GM06990 (cell line): ENCODE data around the gene ART3.

Experiments used
- DNase-seq: peaks from one replicate; pipeline ENCODE4 v3.0.0-alpha.2; 2011; ENCODE audit not compliant: insufficient read length; ENCODE audit errors: extremely low read depth
- H3K27me3 ChIP-seq: replicated peaks from 2 replicates; pipeline ENCODE4 v1.6.0; 2011; ENCODE audit warnings: low read length; ENCODE audit not compliant: control insufficient read depth, insufficient read depth
- H3K36me3 ChIP-seq: 2 replicates; pipeline ENCODE4 v1.5.1; 2011; ENCODE audit warnings: low read length; ENCODE audit not compliant: control insufficient read depth, insufficient read depth
- H3K4me3 ChIP-seq: replicated peaks from 2 replicates; pipeline ENCODE4 v1.5.1; 2011; ENCODE audit warnings: low read depth, mild to moderate bottlenecking, control low read depth, low read length
- TF ChIP-seq, protein P1 (sequence below): IDR thresholded peaks from 2 replicates; pipeline ENCODE4 v1.5.1; 2011; ENCODE audit warnings: low read length, control low read depth, mild to moderate bottlenecking, inconsistent platforms; ENCODE audit not compliant: insufficient read depth, poor library complexity, severe bottlenecking

The ART3 gene

DNA sequence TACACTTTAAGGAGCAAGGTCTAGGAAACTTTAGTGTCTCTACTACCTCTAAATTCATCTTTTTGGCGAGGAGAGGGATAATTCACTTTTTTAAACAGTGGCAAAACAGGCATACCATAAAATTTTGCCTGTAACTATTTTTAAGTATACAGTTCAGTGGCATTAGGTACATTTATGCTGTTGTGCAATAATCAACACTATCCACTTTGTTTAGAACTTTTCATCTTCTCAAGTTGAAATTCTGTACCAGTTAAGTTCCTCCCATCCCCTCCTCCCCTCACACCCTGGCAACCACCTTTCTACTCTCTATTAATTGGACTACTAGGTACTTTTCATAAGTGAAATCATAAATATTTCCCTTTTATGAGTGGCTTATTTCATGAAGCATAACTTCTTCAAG, 42.3 kb downstream of the ART3 start:
- peaks cover 3% of the 10 kb centered on the region; the same call in 1 of the 2 replicates for H3K36me3 ChIP-seq
- DNase-seq, result no peak
- TF ChIP-seq, protein P1, sequence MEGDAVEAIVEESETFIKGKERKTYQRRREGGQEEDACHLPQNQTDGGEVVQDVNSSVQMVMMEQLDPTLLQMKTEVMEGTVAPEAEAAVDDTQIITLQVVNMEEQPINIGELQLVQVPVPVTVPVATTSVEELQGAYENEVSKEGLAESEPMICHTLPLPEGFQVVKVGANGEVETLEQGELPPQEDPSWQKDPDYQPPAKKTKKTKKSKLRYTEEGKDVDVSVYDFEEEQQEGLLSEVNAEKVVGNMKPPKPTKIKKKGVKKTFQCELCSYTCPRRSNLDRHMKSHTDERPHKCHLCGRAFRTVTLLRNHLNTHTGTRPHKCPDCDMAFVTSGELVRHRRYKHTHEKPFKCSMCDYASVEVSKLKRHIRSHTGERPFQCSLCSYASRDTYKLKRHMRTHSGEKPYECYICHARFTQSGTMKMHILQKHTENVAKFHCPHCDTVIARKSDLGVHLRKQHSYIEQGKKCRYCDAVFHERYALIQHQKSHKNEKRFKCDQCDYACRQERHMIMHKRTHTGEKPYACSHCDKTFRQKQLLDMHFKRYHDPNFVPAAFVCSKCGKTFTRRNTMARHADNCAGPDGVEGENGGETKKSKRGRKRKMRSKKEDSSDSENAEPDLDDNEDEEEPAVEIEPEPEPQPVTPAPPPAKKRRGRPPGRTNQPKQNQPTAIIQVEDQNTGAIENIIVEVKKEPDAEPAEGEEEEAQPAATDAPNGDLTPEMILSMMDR, result no peak
- H3K4me3 ChIP-seq, result no peak overlapping the region
- no peaks in the 10 kb centered on the region for H3K27me3 ChIP-seq

DNA sequence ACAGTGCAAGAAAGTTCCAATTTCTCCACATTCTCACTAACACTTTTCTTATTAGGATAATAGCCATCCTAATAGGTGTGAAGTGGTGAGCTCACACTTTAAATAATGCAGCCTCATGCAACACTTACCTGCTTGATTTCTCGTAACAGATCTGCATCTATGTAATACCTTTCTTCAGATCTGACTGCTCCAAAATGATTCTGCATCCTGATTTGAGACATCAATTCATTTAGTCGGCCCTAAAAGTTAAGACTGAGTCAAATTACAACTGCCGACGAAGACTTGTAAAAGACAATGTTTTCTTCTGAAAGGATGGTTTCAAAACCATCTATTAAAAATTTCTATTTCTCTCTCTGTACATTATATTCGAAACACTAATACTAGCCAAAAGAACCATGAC, 43.0 kb downstream of the ART3 start:
- DNase-seq, result no peak
- H3K36me3 ChIP-seq, result peaks cover 3% of the 10 kb centered on the region
- no peak overlapping the region for H3K4me3 ChIP-seq
- TF ChIP-seq, protein P1, result no peak
- no peaks in the 10 kb centered on the region for H3K27me3 ChIP-seq

DNA sequence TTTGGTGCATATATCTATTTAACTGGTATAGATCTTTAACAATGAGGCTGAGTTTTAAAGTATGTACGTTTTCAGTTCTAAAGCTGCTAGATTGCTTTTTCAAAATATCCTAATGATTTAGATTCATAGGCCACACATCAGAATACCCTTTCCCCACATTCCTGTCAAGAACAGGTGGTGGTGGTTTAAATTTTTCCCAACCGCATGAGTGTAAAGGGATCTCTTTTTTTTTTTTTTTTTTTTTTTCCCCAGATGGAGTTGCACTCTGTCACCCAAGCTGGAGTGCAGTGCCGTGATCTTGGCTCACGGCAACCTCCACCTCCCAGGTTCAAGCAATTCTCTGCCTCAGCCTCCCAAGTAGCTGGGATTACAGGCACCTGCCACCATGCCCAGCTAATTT, 45.7 kb downstream of the ART3 start:
- no peak overlapping the region for H3K4me3 ChIP-seq
- DNase-seq, result no peak
- TF ChIP-seq, protein P1, result no peak
- H3K36me3 ChIP-seq, result peaks cover 3% of the 10 kb centered on the region
- no peaks in the 10 kb centered on the region for H3K27me3 ChIP-seq

DNA sequence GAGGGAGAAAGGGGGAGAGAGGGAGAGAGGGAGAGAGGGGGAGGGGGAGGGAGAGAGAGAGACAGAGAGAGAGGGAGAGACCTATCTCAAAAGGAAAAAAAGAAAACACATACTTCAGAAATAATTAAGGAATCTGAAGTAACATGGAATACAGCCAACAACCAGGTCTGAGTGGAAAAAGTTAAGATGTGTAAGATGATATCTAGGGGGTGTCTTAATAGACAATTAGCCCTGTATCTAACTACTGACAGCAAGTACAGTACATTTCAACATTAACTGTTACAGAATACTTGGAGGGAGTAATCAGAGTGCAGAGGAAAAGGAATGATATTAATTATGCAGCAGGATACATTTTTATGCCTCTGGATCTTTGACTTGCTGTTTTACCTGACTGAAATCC, 51.3 kb downstream of the ART3 start:
- Histone ChIP-seq H3K27me3 (no peaks in the 10 kb centered on the region), H3K36me3 (no peaks in the 10 kb centered on the region; the same call in 1 of the 2 replicates), H3K4me3 (no peak overlapping the region)
- TF ChIP-seq, protein P1, result no peak
- DNase-seq, result no peak

DNA sequence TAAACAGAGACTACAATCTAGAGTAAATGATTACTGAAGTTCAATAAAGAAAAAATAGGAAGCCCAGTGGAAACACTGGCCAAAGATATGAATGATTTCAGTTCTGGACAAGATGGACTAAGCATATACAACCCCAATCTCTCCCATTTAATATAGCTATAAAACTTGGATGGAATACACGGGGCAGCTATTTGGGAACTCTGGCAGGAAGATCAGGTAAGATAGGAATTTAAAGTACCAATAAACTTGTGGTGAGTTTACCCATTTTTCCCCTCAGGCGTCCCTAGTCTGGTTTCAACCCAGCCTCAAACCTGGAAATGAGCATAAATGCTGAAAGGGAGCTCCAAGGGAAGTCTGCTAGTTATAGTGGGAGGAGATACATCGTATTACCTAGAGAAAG, 53.2 kb downstream of the ART3 start:
- TF ChIP-seq, protein P1, result no peak

DNA sequence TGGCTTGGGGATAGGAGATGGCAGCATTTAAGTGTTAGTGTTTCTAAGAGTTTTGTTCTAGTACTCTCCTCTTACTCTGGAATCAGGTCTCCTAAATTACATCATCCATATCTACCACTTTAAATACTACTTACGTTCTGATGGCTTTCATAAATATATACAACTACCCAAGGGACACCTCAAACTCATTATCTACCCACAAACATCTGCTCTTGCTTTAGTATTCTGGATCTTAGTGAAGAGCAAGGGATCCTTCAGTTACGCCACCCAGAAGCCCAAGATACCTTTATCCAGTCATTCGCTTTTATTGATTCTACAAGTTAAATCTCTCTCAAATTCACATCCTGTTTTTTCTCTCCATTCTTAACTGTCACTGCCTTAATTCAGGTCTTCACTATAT, 66.7 kb downstream of the ART3 start:
- TF ChIP-seq, protein P1, result no peak
- H3K36me3 ChIP-seq, result peaks cover 4% of the 10 kb centered on the region
- H3K27me3 ChIP-seq, result no peaks in the 10 kb centered on the region
- no peak for DNase-seq
- H3K4me3 ChIP-seq, result no peak overlapping the region

More for the DNA sequence above, 53.2 kb downstream of the ART3 start:
- Histone ChIP-seq H3K4me3 (no peak overlapping the region), H3K36me3 (no peaks in the 10 kb centered on the region; the same call in 1 of the 2 replicates), H3K27me3 (no peaks in the 10 kb centered on the region)
- DNase-seq, result no peak
